Gastroesophageal sphincter (tissue), 4 donors: ENCODE results near the gene CD1D. TPM values are rescaled to one million over a fixed set of nuclear protein-coding genes. Genes with fewer than 3 reads are reported as not detected.

ENCODE experiments used
- ATAC-seq: fragments of 150-250 bp; one replicate; pipeline ENCODE4 v1.9.1; 2016; ENCODE audit warnings: mild to moderate bottlenecking, moderate library complexity
- H3K27ac ChIP-seq, 4 donors: fragments of 200-600 bp; sonication (generic) in 3 of 4; 1 replicate in 3 of 4; 2 replicates in 1 of 4; pipeline ENCODE4 v1.5.1; 2016 to 2019
- H3K27me3 ChIP-seq: fragments of 200-600 bp; sonication (generic); one replicate; pipeline ENCODE4 v1.5.1; 2019
- H3K36me3 ChIP-seq, 2 donors: fragments of 200-600 bp; sonication (generic); one replicate each; pipeline ENCODE4 v1.5.1; 2019; ENCODE audit warnings: control low read depth in 1 of 2
- H3K4me1 ChIP-seq, 3 donors: fragments of 200-600 bp; sonication (generic); 1 replicate in 2 of 3; 2 replicates in 1 of 3; pipeline ENCODE4 v1.5.1; 2016 to 2019; ENCODE audit warnings: control low read depth in 2 of 3
- H3K4me3 ChIP-seq, 2 donors: fragments of 200-600 bp; sonication (generic); one replicate each; pipeline ENCODE4 v1.5.1; 2019; ENCODE audit warnings: mild to moderate bottlenecking in 1 of 2, moderate library complexity in 1 of 2
- H3K9me3 ChIP-seq, 3 donors: fragments of 200-600 bp; sonication (generic); one replicate each; pipeline ENCODE4 v1.5.1; 2017 to 2019; ENCODE audit warnings: control low read depth in 2 of 3
- CTCF ChIP-seq, 4 experiments: fragments of 200-600 bp in 2 of 4; fragments of 450-650 bp in 2 of 4; sonication (generic) in 1 of 4; IDR thresholded peaks; one replicate each; pipeline ENCODE4 v1.5.1; 2017 to 2019; ENCODE audit warnings: antibody characterized with exemption in 4 of 4, mild to moderate bottlenecking in 2 of 4, moderate library complexity in 2 of 4
- EP300 ChIP-seq: sonication (generic); formaldehyde crosslinking; IDR thresholded peaks from one replicate; pipeline ENCODE4 v1.6.1; 2017; ENCODE audit warnings: antibody characterized with exemption, mild to moderate bottlenecking
- POLR2A ChIP-seq, 2 donors: fragments of 450-650 bp; IDR thresholded peaks; one replicate each; pipeline ENCODE4 v1.6.1; 2017; ENCODE audit warnings: antibody characterized with exemption in 2 of 2, mild to moderate bottlenecking in 2 of 2, moderate library complexity in 1 of 2
- POLR2AphosphoS5 ChIP-seq: sonication (generic); formaldehyde crosslinking; IDR thresholded peaks from one replicate; pipeline ENCODE4 v1.6.1; 2017; ENCODE audit warnings: antibody characterized with exemption
- WGBS, 2 donors: methylation state at CpG; one replicate each; pipeline ENCODE4 v1.1.5; 2018; ENCODE audit warnings: low coverage in 1 of 2; 5-methylcytosine and 5-hydroxymethylcytosine counted together
- total RNA-seq, 4 donors: library from RNA; depleted of rRNA; stranded (reverse); fragments of >200 nt; gene quantifications; one replicate each; pipeline ENCODE4 v1.1.0, GENCODE V29; 2016

The CD1D gene
- total RNA-seq, 4 donors from 2014 or later: 0.16 to 2.7 (median 0.94) TPM

DNA sequence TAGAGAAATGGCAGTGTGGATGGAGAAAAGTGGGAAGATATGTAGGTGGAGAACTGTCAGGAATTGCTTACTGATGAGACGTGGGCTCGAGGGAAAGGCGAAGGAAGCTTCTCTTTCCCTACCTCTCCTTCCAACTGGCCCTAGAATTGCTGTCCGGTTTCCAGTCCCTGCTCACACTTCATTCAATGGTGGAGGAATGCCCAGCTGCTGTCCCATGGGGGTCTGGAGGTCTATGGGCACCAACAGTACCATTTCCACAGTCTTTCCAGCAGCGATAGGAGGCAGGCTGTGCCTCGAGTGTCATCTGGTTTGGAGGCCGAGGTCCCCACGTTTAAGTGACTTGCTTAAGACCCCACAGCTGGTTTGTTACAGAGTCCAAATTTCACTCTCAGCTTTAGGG, 31.5 kb upstream of the CD1D start:
- no peaks in the 10 kb centered on the region for H3K27me3 ChIP-seq
- no peak for ATAC-seq
- peak overlapping the region; percentile 12 to 76 (median 73) for H3K27ac ChIP-seq
- no peaks in the 10 kb centered on the region for H3K36me3 ChIP-seq
- no peaks in the 10 kb centered on the region for H3K9me3 ChIP-seq
- H3K4me3 ChIP-seq: peak overlapping the region; percentile 35 to 44
- peaks cover 0 to 28% (median 8%) of the 10 kb centered on the region in 3 donors for H3K4me1 ChIP-seq
- 27 to 70% methylated on average over 2 to 8 of the region's 8 CpGs for WGBS, 2 donors
- TF ChIP-seq EP300: no peak
- no peak for TF ChIP-seq POLR2A (IDR thresholded peaks at IDR 0.05)
- no peak for TF ChIP-seq CTCF (IDR thresholded peaks at IDR 0.05)
- no peak for TF ChIP-seq POLR2AphosphoS5

GRCh38 chr1:158149577-158150269, 31.0 kb upstream of the CD1D start:
- Histone ChIP-seq H3K4me1 (peaks cover 0 to 28% (median 8%) of the 10 kb centered on the region in 3 donors), H3K27me3 (no peaks in the 10 kb centered on the region), H3K4me3 (peak overlapping the region; percentile 35 to 44), H3K36me3 (no peaks in the 10 kb centered on the region), H3K9me3 (no peaks in the 10 kb centered on the region), H3K27ac (peak overlapping the region; percentile 12 to 76 (median 73))
- TF ChIP-seq POLR2AphosphoS5: peak; percentile 97
- TF ChIP-seq POLR2A (IDR thresholded peaks at IDR 0.05): no peak
- WGBS, 2 donors: 9 to 11% methylated on average over 20 to 23 of the region's 31 CpGs
- ATAC-seq: peak; percentile 99

- no peaks in the 10 kb centered on the region for H3K36me3 ChIP-seq
- no peaks in the 10 kb centered on the region for H3K27me3 ChIP-seq
- no peak overlapping the region for H3K4me3 ChIP-seq
- ATAC-seq: no peak
- peaks cover 0 to 21% (median 6%) of the 10 kb centered on the region in 3 donors for H3K4me1 ChIP-seq
- no peaks in the 10 kb centered on the region for H3K9me3 ChIP-seq
- H3K27ac ChIP-seq: peak overlapping the region in 1 of 4 donors; percentile 75
- no peak for TF ChIP-seq EP300
- TF ChIP-seq CTCF (IDR thresholded peaks at IDR 0.05): no peak
- TF ChIP-seq POLR2AphosphoS5: no peak
- TF ChIP-seq POLR2A (IDR thresholded peaks at IDR 0.05): no peak
- WGBS, 2 donors: 64 to 88% methylated on average over 1 of the region's 1 CpG
Measured at GRCh38 chr1:158150523-158150922, 30.2 kb upstream of the CD1D start.

DNA sequence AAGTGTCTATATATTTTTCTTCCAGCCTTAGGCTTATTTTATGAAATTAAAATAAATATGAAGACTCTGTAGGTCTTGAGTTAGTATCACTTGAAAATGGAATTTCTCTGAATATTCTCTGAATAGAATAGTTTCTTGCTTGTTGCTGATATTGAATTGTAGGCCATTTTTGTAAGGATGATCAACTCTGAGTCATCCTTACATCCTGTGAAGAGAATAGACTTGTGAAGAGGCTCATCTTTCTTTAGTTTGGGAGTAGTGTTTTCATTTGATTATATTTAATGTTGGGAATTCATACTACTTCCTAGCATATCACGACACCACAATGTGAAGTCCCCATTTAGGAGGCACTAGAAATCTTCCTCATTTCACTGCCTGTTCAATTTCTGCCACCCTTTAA, 27.5 kb upstream of the CD1D start:
- no peaks in the 10 kb centered on the region for H3K36me3 ChIP-seq
- whole genome bisulfite sequencing, 2 donors: 100% methylated on average over 1 of the region's 1 CpG; no CpG with 5 or more reads in 1 of the 2 donors
- H3K27me3 ChIP-seq: peaks cover 15% of the 10 kb centered on the region
- no peak for ATAC-seq
- H3K9me3 ChIP-seq: no peaks in the 10 kb centered on the region
- TF ChIP-seq POLR2A (IDR thresholded peaks at IDR 0.05): no peak
- TF ChIP-seq CTCF (IDR thresholded peaks at IDR 0.05): no peak
- no peak for TF ChIP-seq EP300
- TF ChIP-seq POLR2AphosphoS5: no peak
- peaks cover 0 to 15% (median 4%) of the 10 kb centered on the region in 3 donors for H3K4me1 ChIP-seq
- H3K4me3 ChIP-seq: no peak overlapping the region
- H3K27ac ChIP-seq: no peak overlapping the region

DNA sequence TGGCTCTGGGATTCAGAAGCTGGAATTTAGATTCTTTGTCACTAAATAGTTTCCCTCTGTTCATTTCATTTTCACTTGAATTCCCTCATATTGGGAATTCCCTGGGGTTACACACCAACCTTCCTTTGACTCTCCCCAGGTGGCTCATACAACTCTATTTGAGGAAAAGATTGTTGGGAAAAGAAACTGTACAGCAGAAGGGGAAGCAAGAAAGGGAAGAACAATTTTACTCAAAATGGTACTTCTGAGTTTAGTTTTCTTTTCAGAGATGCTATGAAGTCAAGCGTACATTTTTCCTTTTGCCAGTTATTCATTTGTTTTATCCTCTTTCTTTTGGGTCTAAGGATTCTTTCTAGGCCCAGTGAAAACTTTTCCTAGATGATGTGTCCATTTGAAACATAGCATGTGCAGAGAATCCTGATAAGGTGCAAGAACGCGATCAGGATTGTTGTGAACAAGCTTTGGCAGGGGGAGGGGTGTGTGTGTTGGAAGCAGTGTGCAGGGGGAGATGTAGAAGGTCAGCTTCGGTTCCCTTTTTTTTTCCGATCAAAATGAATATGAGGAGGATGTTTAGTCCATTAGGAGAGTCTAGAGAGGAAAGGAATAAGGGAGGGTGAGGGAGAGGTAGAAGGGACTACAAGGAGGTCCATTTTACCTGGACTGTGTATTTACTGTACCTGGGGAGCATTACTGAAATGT, 26.8 kb upstream of the CD1D start:
- peaks cover 0 to 12% (median 4%) of the 10 kb centered on the region in 3 donors for H3K4me1 ChIP-seq
- no peak for ATAC-seq
- H3K9me3 ChIP-seq: no peaks in the 10 kb centered on the region
- H3K4me3 ChIP-seq: no peak overlapping the region
- 55 to 77% methylated on average over 5 of the region's 5 CpGs for WGBS, 2 donors
- peaks cover 19% of the 10 kb centered on the region for H3K27me3 ChIP-seq
- no peak overlapping the region for H3K27ac ChIP-seq
- H3K36me3 ChIP-seq: no peaks in the 10 kb centered on the region
- TF ChIP-seq POLR2AphosphoS5 (no peak), EP300 (no peak), POLR2A (IDR thresholded peaks at IDR 0.05) (no peak), CTCF (IDR thresholded peaks at IDR 0.05) (no peak)
